Astrocyte of the spinal cord (primary cell): ENCODE measurements around the gene MAGEB1.
A peak's percentile ranks its signal among the peaks of the same experiment; 100 is the strongest.

ENCODE experiments used
- DNase-seq: peaks from one replicate; pipeline ENCODE4 v3.0.0; 2011; ENCODE audit warnings: low read depth, low spot score
- H3K4me3 ChIP-seq: 2 replicates; pipeline ENCODE4 v1.5.1; 2011; ENCODE audit warnings: low read depth, mild to moderate bottlenecking, low read length, moderate library complexity
- CTCF ChIP-seq: IDR thresholded peaks from 2 replicates; pipeline ENCODE4 v1.5.1; 2012; ENCODE audit warnings: low read depth, mild to moderate bottlenecking, low read length, inconsistent platforms
- in situ Hi-C: cut with HindIII; loops from 2 replicates; pipeline ENCODE4 v1.10.0; 2017; ENCODE audit warnings: low sequenced_read_pairs

The MAGEB1 gene

GRCh38 chrX:30282527-30282926, 35.6 kb downstream of the MAGEB1 start:
- H3K4me3 ChIP-seq = no peak overlapping the region
- DNase-seq = no peak
- TF ChIP-seq CTCF = no peak
- in situ Hi-C loops = no loop called here

DNA sequence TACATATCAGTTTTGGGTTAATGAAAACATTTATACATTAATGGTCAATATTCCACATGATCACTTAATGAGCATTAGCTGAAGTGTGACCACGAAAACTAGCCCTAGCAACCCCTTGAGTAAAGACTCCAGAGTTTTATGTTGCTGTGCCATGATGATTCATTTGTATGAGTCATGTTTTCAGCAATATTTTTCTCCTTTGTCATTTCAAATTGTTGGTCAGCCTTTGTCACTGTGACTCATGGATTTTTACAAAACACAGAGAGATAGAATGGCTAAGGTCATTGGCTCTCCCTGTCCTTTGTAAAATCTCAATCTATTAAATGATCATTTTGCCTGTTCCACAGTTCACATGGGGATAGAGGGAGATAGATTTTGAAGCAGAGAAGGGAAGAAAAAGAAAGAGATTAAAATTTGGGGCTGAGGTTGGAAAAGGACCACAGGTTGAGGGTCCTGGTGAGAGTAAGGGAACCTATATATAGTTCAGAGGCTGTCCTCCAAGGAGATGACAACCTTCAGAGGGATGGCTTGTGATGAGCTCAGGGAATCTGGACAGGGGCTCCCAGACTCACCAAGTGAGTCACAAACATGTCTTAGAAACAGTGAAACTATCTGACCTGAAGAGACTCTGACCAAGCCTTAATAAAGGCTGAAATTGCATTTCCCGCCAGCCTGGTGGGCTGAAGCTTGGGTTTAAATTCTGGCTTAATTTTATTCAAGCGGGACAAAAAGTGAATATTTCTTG, 36.7 kb downstream of the MAGEB1 start:
- in situ Hi-C loops = no loop called here
- DNase-seq = peak; percentile 88
- no peak for TF ChIP-seq CTCF
- H3K4me3 ChIP-seq = no peak overlapping the region

GRCh38 chrX:30296408-30297254, 49.7 kb downstream of the MAGEB1 start:
- no peak for DNase-seq
- in situ Hi-C loops = no loop called here
- H3K4me3 ChIP-seq = no peak overlapping the region
- TF ChIP-seq CTCF = no peak

GRCh38 chrX:30301208-30301607, 54.3 kb downstream of the MAGEB1 start:
- H3K4me3 ChIP-seq = no peak overlapping the region
- DNase-seq = no peak
- no peak for TF ChIP-seq CTCF
- in situ Hi-C loops = no loop called here
